VCaP (cell line): ENCODE data around the gene FLOT1.

Source experiments
- H3K27ac ChIP-seq: fragments of 450-650 bp; 2 replicates; pipeline ENCODE4 v1.5.1; 2017
- CTCF ChIP-seq: fragments of 450-650 bp; conservative IDR thresholded peaks from 2 replicates; pipeline ENCODE4 v1.5.1; 2017; ENCODE audit warnings: mild to moderate bottlenecking, moderate library complexity

The FLOT1 gene

GRCh38 chr6:30683980-30684338 lies 58.5 kb downstream of the FLOT1 start:
- no peak for TF ChIP-seq CTCF
- no peak overlapping the region for H3K27ac ChIP-seq

- no peak for TF ChIP-seq CTCF
- no peak overlapping the region for H3K27ac ChIP-seq
Measured at GRCh38 chr6:30683183-30683979, 59.1 kb downstream of the FLOT1 start.

DNA sequence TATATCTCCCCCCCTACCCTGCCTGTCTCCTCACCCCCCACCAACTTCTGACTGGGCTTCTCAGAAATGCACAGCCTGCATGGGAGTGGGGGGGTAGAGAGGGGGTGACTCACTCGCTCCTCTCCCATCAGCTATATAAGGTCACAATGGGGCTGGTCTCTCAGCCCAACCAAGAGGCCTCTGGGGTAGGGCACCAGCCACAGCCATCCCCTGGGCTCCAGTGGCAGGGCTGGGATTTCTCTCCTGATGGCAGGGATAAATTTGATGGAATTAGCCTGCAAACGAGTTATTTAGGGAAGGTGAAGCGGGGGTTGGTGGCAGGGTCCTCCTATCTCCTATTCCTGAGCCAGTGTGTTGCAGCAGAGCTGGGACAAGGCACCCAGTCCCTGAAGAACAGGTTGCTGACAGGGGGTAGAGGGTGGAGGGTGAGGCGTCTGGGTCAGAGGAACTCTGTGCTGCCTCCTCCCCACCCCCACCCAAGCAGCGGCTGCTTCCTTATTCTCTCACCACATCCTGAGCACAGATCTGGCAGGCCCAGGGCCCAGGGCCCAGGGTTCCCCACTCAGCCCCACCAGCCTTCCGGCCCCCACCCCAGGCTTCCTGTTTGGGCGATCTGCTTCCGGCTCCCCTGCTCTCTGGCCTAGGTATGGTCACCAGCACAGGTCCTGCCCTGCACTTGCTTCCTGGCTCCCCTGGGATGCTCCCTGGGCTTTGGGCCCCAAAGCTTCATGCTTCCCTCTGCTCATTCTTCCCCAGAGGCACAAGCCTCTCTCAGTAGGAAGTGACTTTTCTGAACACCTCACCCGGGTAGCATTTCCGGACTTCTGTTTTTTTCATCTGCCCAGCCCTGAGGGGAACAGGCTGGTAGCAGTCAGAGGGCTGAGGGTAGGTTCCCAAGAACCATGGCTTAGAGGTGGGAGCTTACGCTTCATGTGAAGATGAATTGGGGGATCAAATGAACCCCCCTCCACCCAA lies 60.1 kb downstream of the FLOT1 start:
- H3K27ac ChIP-seq: no peak overlapping the region

GRCh38 chr6:30681766-30682142 lies 60.7 kb downstream of the FLOT1 start:
- H3K27ac ChIP-seq: no peak overlapping the region
- no peak for TF ChIP-seq CTCF

More for the DNA sequence above, 60.1 kb downstream of the FLOT1 start:
- no peak for TF ChIP-seq CTCF

- no peak overlapping the region for H3K27ac ChIP-seq
- no peak for TF ChIP-seq CTCF
Measured at GRCh38 chr6:30679765-30680535, 62.5 kb downstream of the FLOT1 start.

DNA sequence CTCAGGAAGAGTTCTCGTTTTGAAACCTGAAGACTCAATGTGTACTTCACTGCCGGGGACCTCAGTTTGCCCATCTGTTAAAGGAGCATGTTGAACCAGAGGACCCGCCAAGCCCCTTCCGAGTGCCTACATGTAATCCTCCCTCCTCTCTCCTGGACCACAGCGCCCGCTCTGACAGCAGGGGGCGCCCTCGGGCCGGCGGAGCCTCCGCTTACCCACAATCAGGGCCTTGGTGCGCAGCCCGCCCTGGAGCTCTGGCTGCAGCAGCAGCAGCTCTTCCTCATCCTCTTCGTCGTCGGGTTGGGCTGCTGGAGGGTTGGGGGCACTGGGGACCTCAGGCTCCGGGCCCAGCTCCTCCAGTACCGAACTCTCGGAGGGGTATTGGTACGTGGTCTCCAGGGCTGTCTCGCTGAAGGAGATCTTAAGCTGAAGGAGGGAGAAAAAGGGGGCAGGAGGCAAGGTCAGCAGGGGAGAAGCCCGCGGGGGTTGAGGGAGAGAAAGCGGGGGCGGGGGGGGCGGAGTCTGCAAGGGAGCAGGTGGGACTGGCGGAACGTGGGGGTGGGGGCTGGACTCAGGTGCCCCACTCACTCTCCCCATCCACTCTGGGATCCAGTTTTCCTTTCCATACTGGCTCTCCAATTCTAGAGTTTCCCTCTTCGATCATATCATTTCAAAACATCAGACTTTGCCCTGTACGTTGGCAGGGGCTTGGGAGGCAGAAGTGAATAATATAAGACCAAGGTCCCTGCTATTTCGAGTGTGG lies 63.3 kb downstream of the FLOT1 start:
- no peak overlapping the region for H3K27ac ChIP-seq
- peak; percentile 97 for TF ChIP-seq CTCF
